IPS-NIHi7 (cell line): ENCODE data around the gene RLN3.
"Not testable (repeated sequence)": the region's sequence is repeated elsewhere in the genome, so short reads cannot be mapped to it uniquely, and the experiment has no call there.

Source experiments
- DNase-seq: peaks from one replicate; pipeline ENCODE4 v3.0.0; 2012; ENCODE audit warnings: mixed read lengths; ENCODE audit errors: extremely low spot score

The RLN3 gene

DNA sequence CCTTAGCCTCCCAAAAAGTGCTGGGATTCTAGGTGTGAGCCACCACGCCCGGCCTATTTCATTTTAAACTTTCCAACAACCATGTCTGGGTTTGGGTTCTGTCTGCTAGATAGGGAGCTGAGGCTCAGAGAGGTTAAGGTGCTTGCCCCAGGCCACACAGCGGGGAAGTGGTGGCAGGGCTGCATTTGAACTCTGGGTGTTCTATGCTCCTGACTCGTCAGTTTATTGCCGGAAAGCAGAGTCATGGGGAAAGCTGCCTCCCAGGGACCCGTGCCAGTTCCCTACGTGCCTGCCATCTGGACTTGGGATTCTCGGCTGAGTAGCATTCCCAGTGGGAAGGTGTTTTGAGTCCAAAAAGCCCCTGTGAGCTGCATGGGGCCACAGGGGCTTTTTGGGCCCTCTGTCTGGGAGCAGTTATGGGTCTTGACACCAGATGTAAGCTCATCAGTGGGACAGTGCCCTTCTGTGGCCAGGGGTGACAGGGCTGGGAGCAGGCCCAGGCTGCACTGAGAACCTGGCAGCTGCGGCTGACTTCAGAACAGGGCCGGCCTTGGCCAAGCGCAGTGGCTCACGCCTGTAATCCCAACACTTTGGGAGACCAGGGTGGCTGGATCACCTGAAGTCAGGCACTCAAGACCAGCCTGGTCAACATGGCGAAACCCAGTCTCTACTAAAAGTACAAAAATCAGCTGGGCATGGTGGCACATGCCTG, 32.8 kb upstream of the RLN3 start:
- no peak for DNase-seq

DNA sequence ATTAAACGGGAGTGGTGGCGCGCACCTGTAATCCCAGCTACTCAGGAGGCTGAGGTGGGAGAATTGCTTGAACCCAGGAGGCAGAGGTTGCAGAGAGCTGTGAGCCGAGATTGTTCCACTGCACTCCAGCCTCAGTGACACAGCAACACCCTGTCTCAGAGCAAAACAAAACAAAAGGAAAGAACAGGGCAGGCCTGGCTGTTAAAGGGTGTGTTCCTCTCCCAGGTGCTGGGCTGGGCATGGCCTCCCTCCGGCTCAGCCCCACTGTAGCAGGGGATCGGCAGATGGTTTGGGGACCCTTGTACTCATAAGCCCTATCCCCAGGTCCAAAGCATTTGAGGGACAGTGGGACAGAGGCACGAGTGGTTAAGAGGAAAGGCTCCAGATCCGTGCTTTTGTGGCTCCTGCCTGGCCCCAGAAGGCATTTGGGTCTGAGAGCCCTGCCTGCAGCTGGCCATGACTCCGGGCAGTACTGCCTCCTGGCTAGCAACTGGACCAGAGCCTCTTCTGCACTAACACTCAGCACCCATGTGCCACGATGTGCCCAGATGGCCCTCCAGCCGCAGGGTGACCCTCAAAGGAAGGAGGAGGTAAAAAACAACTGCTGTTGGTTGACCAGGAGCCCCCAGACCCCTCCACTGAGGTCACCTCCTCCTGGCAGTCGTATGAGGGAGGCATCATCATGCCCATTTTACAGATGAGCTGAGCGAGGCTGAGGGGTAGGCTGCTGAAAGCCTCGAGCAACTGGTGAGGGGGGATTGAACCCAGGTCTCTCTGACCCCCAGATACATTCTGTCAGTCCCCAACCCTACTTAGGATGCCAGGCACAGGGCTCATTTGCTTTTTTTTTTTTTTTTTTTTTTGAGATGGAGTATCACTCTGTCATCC, 31.8 kb upstream of the RLN3 start:
- no peak for DNase-seq

DNA sequence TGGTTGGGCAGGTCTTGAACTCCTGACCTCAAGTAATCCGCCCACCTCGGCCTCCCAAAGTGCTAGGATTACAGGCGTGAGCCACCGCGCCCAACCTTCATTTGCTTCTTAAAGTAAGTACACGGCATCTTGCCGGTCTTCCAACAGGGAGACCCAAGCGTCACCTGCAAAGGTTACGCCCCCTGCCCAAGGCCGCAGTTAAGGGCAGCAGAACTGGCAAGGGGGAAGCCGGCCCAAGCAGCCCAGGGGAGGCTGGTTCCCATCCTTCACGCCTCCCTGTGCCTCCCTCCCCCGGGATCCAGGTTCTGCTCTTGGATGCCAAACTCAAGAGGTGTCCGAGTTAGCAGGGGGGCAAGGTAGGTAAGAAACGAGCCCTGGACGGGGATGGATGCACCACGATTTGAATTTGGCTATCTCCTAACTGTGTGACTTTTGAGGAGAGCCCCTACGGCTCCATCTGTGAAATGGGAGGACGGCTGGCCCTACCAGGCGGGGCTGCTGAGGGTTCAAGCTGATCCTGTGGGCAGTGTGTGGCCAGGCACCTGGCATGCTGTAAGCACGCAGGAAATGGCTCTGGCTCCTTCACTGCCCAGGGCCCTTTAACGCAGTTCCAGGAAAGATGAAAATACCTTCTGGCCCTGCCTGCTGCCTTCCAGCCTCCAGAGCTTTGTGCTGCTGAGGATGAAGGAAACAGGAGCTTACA, 30.9 kb upstream of the RLN3 start:
- DNase-seq = no peak

DNA sequence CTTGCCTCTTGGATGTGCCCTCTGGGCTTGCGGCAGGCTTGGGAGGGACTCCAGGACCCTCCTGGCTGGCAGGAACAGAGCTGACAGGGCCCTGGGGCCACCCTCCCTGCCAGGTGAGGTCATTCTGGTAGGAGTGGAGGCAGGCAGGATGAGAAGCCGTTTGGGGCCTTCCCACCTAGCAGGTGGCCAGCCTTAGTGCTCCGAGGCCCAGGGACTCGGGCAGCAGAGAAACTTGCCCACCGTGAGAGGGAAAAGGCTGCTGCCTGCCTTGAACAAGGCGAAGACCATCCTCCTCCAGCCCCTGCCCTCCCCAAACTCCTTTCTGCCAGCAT, 30.4 kb upstream of the RLN3 start:
- DNase-seq = no peak

DNA sequence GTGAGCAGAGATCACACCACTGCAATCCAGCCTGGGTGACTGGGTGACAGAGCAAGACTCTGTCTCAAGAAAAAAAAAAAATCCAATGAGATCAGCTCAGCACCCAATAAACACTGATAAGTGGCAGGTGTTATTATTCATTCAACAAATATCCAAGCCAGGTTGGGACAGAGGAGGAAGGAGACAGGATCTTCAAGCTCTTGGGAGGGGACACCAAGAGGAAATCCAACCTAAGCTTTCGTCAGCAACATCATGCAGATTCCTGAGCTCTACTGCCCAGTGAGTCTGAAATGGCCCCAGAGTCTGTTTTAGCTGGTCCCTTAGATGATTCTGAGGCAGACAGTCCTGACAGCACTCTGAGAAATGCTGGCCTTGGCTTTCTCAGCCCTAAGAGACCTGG, 29.5 kb upstream of the RLN3 start:
- no peak for DNase-seq

DNA sequence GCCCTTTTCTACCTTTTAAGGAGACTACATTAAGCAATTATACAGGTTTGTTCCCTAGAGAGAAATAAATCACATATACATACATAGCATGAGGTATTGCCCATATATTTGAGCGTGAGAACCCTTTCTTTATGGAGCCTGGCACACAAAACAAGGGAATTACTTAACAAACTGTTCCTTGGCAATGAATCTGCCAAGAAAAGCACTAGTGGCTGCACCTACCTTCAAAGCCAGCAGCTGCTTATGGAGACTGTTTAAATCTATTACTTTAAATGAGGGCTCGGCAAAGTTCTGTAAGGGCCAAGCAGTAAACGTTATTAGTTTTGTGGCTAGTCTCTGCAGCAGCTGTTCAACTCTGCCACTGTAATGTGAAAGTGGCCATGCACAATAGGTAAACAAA, 28.9 kb upstream of the RLN3 start:
- DNase-seq = no peak

DNA sequence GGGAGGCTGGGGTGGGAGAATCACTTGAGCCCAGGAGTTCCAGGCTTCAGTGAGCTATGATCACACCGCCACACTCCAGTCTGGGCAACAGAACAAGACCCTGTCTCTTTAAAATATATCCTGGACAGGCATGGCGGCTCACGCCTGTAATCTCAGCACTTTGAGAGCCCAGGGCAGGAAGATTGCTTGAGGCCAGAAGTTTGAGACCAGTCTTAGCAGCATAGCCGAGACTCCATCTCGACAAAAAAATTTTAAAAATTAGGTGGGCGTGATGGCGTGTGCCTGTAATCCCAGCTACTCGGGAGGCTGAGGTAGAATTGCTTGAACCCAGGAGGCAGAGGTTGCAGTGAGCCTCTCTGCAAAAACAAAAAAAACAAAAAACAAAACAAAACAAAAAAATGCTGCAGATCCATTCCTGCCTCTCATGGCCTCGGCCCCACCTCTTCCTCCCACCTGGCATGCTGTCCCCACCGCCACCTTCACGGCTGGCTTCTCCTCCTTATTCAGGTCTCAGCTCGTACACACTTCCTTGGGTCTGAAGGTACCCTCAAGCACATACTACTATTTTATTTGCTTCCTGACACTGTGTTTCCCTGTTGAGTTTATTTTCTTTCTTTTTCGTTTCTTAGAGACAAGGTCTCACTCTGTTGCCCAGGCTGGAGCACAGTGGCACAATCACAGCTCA, 27.1 kb upstream of the RLN3 start:
- DNase-seq = no peak

DNA sequence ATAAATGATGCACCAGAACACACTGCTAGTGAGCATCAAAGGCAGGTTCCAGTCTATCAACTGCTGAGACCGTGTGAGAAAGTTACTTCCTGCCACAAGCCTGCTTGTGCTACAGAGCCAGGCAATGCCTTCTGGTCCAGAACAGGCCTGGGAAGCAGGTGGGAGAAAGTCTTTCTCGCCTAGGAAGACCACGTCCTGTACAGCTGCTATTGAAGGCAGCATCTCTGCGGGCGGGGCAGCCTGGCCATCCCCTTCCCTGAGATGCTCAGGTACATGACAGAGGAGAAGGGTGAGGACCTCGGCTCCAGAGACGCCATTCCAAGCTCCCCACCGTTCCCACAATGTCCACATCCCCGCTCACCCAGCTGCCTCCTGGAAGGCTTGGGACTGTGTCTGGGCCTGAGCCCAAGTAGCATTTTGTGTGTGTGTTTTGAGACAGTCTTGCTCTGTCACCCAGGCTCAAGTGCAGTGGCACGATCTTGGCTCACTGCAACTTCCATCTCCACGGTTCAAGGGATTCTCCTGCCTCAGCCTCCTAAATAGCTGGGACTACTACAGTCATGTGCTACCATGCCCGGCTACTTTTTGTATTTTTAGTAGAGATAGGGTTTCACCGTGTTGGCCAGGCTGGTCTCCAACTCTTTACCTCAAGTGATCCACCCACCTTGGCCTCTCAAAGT, 25.2 kb upstream of the RLN3 start:
- no peak for DNase-seq

DNA sequence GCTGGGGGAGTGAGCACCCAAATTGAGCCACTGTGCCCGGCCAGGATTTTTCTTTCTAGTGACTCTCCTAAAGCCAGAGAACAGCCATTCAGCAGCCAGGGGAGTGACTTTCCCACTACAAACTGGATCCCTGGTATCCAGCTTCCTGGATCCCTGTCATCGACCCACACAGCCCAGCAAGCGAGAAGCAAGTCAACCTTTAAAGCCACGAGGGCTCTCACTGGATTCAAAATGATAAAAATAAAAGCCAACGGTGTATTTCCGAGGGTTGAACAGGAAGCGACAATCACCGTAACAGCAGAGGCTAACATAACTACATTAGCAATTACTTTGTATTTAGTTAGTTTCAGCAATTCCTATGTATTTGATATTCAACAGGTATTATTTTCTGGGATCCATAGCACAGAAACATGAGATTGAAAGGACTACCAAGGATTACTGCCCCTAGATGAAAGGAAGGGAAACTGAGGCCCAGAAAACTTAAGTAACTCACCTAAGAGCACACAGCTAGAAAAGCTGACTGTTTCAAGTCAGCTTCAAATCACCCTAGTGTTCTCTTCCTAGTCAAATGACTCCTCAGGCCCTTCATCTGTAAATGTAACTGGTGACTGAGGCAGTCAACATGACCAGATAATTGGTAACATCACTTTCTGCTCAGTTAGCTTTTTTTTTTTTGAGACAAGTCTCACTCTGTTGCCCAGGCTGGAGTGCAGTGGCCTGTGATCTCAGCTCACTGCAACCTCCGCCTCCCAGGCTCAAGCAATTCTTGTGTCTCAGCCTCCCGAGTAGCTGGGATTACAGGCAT, 24.5 kb upstream of the RLN3 start:
- no peak for DNase-seq

DNA sequence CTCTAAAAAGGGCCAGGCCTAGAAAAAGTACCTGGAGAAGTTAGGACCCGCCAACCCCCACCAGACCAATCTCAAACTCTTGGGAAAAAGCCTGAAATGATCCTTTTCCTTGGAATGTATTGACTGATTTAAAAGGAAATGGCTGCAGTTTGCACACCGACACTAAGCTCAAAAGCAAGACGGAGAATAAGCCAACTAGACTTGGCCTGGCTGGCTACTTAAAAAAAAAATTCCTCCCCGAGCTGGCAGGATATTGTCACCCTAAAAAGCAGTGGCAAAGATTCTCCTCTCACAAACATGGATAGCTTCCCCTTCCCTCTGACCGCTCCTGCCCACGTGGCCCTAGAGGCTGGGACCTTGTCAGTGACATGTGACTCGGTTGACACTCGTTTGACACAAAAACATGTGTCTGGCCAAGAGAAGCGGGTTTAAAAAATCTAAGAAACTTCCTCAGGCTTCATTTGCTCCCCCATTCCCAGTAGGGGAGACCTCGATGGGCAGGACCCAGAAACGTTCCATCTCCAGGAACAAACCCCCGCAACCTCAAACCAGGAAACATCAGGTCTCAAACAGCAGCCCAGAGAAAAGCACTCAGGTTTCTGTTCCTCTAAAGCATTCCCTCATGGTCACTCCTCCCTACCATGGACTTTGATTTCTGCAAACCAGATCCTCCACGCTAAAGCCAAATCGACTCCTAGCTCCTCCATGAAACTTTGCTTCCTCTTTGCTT, 23.2 kb upstream of the RLN3 start:
- DNase-seq = no peak

DNA sequence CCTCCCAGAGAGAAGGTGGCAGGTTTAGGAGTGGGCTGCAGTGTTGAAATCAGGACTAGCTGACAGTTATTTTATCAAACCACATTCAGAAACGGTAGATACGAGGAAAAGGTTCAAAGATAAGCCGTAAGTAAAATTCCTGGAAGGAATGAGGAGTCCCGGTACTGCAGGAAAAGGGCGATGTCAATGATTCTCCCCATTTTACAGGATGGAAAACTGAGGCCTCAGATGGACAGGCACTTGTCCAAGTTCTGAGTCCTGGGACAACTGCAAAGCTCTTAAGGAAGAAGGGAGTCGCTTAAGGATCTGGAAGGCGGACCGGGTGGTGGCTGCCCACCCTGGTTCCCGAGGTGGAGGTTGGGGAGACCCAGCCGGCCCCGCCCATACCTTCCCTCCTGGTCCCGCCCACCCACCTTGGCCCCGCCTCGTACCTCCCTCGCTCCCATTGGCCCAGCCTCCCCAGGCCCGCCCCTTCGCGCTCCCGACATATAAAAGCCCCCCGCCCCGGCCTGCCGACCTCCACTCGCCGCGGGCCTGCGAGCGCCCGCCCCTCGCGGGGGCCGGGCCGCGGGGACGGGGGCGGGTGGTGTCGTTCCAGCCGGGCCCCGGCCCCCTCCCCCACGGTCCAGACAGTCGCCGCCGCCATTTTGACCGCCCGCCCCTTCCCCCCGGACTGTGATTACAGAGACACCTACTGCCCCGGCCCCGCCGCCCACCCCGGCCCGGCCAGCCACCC, 22.4 kb upstream of the RLN3 start:
- DNase-seq = peak; percentile 91

DNA sequence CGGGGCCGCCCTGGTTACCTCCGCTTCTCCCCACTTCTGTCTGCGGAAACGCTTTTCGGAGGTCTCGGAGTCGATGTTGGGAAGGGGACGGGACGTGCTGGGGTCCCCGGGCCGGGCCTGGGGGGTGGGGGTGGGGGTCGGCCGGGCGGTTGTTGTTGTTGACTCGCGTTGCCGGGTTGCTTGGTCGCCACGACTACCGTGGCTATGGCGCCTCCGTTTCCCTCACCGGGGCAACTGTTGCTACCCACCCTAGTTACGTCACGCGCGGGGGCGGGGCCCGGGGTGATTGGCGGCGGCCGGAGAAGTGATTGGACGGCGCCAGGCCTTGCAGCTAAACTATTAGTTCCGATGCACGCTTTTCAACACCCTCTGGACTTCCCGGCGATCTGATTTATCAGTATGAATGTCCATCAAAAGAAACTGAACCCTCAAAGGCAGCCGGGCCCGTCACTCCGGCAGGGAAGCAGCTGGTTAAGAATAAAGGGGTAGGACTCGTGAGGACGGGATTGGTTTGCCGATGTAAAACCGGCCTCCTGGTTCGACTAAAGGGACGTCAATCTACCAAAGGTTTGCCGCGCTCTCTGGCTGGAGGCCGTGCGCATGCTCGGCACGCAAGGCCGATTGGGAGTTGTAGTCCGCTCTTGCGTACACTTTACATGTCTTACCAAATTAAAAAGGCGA, 21.7 kb upstream of the RLN3 start, which contains the start of gene RFX1:
Gene RFX1 (minus strand): TSS at position 236 of the 681 bp plus-strand sequence. CDS start 12,477 bp downstream, outside the sequence.
- DNase-seq = peak; percentile 88

DNA sequence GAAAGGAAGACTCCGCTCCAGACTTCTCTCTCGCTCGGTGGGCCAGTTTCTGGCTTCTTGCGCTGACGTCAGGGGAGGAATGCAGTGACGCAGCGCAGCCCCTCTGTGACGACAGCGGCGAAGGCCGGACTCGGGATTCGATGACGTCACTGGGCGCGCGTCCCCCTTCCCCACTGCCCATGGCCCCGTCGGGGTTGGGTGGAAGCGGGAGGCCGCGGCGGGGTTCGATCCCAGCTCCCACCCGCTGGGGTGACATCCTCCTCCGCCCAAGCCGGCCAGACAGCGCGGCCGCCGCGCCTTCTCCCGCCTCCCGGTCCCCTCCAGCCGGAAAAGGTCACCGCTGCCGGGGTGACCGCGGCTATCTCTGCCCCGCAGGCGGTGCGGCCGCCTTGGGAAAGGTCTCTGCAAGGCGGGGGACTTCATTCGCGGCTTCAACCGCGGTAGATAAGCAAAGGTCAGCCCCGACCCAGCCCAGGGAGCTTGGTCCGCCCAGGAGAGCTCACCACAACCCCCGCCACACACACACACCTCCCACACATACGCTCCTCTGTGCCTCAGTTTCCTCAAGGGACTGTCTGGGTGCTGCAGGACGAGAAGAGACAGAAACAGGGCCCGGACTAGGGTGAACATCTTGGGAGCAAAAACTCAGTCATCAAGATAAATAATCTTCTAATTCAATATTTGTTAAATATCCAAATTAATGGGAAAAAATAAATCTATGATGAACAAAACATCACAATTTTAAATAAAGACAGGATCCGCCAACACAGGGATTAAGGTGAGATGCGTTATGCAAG, 21.0 kb upstream of the RLN3 start:
- peak; percentile 82 for DNase-seq

DNA sequence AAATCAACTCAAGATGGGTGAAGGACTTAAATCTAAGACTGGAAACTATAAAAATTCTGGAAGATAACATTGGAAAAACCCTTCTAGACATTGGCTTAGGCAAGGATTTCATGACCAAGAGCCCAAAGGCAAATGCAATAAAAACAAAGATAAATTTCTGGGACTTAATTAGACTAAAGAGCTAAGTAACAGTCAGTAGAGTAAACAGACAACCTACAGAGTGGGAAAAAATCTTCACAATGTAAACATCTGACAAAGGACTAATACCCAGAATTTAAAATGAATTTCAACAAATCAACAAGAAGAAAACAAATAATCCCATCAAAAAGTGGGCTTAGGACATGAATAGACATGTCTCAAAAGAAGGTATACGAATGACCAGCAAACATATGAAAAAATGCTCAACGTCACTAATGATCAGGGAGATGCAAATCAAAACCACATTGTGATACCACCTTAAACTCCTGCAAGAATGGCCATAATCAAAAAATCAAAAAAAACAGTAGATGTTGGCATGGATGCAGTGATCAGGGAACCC, 15.5 kb upstream of the RLN3 start:
- DNase-seq = no peak

DNA sequence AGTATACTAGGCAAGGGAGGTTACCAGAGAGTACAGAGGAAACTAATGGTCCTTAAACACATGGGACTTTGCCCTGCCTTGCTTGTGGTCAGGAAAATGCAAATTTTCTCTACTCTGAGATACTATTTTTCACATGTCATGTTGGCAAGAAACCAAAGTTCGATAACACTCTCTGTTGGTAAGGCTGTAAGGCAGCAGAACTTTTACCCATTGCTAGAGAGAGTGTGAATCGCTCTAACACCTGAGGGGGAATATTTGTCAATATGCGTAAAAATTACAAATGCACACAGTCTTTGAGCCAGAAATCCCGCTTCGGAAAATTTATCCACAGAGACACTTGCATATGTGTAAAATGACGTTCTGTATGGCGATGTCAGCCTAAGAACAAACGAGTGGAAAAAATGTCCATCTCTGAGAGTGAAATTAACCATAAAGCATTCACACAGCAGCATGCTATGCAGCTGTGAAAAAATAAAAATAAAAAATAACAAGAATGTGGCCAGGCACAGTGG, 12.4 kb upstream of the RLN3 start:
- DNase-seq = no peak

DNA sequence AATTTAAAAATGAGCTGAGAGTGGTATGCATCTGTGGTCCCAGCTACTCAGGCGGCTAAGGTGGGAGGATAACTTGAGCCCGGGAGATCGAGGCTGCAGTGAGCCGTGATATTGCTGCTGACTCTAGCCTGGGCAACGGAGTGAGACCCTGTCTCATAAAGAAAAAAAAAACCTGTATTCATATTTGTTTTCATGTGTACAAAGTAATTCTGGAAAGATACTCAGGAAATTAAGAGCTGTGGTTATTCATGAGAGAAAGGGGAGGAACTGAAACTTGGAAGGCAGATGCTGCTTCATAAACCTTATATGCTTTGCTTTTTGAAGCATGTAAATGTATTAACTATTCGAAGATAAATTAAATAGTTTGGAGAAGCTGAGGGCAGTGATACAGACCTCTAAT, 8.8 kb upstream of the RLN3 start:
- DNase-seq = no peak

DNA sequence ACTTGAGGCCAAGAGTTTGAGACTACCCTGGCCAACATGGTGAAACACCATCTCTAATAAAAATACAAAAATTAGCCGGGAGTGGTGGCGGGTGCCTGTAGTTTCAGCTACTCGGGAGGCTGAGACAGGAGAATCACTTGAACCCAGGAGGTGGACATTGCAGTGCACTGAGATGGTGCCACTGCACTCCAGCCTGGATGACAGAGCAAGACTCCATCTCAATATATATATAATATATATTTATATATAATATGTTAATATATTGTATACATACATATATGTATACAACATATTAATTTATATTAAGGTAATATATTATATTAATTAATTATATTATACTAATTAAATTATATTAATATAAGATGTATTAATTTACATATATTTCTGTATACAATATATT, 8.2 kb upstream of the RLN3 start:
- DNase-seq = not testable (repeated sequence)
